Kidney glomerular epithelial cell (primary cell): ENCODE data around the gene NDUFB3.
A peak's percentile ranks its signal among the peaks of the same experiment; 100 is the strongest.
"Not testable (repeated sequence)": the region's sequence is repeated elsewhere in the genome, so short reads cannot be mapped to it uniquely, and the experiment has no call there.

ENCODE experiments used
- DNase-seq: peaks from one replicate; lab custom pipeline; 2025; lab: John Stamatoyannopoulos, UW

Gene NDUFB3

DNA sequence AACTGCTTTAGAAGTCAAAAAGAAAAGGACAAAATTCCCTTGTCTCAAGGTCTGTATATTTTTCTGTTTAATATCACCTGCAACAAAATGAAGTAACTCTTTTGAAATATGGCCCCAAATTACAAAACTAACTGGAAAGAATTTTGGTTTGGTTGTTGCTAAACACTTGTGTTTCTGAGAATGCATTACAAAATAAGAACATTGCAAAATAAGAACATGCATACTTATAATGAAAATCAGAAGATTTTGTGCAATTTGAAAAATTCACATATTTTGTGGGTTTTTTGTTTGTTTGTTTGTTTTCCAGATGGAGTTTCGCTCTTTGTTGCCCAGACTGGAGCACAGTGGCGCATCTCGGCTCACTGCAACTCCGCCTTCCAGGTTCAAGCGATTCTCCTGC is 21.8 kb downstream of the NDUFB3 start:
- DNase-seq: no peak

DNA sequence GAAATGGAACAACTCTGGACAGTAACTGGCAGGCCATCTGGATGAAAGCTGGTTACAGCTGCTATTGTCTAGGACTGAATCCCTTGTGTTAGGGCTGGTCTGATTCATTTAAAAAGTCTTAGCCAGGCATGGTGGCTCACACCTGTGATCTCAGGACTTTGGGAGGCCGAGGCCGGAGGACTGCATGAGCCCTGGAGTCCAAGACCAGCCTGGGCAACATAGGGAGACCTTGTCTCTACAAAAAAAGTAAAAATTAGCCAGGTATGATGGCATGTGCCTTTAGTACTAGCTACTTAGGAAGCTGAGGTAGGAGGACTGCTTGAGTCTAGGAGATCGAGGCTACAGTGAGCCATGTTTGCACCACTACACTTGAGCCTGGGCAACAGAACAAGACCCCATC is 28.7 kb downstream of the NDUFB3 start:
- no peak for DNase-seq

DNA sequence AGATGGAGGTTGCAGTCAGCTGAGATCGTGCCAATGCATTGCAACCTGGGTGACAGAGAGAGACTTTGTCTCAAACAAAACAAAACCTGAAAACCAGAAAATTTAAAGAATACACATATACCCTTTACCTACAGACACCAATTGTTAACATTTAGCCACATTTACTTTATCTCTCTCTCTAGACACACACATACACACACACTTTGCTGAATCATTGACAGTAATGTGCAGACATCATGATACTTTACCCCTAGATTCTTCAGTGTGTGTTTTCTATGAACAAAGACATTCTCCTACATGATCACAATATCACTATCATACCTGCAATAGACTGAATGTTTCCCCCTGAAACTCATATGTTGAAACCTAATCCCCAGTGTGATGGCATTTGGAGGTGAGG is 34.0 kb downstream of the NDUFB3 start:
- DNase-seq: no peak

DNA sequence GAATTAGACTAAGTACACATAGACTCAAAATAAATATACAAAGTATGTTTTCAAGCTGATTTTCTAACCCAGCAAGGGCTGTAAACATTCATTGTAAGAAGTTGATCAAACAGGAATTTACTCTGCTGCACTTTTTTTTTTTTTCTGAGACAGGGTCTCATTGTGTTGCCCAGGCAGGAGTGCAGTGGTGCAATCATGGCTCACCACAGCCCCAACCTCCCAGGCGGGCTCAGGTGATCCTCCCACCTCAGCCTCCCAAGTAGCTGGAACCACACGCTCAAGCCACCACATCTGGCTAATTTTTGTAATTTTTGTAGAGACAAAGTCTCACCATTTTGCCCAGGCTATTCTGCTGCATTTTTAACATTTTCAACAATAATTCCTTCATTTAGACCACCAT is 35.8 kb downstream of the NDUFB3 start:
- no peak for DNase-seq

DNA sequence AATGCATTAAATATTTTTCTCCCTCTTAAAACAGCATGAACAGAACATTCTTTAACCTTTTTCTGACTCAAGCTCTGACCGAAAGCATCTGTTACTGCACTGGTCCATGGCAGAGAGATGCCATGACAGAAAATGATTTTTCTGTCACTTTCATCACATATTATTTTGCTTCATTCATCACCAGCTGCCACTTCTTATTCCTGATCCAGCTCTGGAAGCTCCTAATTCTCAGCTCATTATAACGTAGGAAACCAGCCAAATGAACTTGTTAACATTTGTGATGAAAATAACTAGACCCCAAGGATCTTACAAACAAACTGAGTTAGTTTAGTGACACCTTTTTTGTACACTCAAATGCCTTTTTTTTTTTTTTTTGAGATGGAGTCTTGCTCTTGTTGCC is 36.5 kb downstream of the NDUFB3 start:
- DNase-seq: no peak

DNA sequence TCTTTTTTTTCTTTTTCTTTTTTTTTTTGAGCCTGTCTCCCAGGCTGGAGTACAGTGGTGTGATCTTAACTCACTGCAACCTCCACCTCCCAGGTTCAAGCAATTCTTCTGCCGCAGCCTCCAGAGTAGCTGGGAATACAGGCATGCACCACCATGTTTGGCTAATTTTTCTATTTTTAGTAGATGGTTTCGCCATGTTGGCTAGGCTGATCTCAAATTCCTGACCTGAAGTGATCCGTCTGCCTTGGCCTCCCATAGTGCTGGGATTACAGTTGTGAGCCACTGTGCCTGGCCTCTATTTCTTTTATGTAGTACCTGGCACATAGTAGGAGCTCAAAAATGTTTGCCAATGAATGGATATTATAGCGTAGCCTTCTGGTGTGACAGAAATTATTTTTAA is 37.4 kb downstream of the NDUFB3 start:
- no peak for DNase-seq

DNA sequence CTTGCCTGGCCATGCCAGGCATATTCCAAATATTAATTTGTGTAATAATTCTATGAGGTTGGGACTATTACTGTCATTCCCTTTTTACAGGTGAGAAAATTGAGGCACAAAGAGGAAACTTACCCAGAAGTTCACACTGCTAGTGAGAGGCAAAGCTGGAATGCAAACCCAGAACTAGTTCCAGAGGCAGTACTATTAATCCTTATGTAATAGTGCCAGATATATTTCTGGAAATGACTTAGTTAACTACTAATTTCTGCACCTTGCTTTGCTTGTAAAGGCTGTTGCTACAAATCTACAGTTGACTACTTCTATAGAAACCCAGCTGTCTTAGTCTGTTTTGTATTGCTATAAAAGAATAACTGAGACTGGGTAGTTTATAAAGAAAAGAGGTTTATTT is 38.8 kb downstream of the NDUFB3 start:
- DNase-seq: no peak

DNA sequence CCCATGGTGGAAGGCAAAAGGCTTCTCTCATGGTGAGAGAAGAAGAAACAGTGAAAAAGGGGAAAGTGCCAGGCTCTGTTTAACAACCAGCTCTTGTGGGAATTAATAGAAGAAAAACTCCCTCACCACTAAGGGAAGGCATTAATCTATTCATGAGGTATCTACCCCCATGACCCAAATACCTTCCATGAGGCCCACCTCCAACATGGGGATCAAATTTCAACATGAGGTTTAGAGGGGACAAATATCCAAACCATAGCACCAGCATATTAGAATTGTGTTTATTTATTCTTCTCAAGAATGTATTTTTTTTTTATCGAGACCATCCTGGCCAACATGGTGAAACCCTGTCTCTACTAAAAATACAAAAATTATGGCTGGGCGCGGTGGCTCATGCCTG is 39.3 kb downstream of the NDUFB3 start:
- no peak for DNase-seq

DNA sequence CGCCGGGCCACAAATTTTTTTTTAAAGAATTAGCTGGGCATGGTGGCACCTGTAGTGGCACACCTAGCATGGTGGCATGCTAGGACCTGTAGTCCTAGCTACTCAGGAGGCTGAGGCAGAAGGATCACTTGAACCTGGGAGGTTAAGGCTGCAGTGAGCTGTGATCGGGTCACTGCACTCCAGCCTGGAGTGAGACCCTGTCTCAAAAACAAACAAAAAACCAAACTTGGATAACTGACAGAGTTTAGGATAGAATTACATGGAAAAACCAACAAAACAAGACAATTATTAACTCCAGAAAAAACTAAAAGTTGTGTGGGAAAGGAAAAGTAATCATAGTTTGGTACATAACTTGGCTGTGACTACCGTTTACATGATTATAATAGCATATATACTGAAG is 42.5 kb downstream of the NDUFB3 start:
- DNase-seq: no peak

DNA sequence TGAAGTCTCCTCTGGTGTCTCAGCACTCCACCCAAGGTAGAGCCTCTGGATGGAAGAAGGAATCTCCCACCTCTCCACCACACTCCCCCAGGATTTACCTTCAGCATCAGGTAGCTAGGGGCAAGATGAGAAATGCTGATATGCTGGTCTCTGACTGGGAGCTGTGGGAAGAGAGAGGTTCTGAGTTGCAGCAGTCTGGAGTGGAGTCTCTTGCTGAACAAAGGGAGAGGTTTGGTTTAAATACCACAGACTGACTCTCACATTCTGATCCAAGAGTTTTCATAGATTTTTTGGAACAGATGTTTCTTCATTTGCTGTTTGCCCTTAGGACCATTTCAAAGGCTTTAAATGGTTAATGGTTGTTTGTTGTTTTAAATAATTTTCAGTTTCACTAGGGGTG is 43.0 kb downstream of the NDUFB3 start:
- DNase-seq: no peak

DNA sequence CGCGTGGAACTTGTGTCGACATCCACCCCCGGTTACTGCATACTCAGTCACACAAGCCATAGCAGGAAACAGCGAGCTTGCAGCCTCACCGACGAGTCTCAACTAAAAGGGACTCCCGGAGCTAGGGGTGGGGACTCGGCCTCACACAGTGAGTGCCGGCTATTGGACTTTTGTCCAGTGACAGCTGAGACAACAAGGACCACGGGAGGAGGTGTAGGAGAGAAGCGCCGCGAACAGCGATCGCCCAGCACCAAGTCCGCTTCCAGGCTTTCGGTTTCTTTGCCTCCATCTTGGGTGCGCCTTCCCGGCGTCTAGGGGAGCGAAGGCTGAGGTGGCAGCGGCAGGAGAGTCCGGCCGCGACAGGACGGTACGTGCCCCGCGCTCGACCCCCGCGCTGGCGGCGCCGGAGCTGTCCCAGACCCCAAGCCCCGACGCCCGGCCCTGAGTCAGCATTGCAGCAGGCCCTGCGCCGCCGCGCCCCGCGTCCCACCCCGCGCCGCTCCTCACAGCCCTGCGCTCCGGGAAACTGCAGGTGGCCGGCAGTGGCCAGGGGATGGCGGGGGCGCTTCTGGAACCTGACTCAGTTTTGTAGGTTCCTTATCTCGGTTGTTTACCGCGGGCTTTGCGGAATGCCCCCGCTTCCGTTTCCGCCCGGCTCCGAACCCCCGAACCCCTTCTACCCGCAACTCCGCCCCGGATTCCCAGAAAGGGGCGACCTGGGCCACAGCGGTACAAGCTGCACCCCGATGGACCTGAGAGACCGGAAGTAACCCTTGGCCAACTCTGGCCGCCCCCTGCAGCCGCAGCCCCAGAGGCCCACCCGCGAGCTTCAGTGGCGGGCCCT is 44.5 kb downstream of the NDUFB3 start, which contains the start of gene CFLAR:
TSS of gene CFLAR (plus strand) at position 50 of the 844 bp plus-strand sequence. CDS start 13,702 bp downstream, outside the sequence.
- DNase-seq: peak; percentile 78

DNA sequence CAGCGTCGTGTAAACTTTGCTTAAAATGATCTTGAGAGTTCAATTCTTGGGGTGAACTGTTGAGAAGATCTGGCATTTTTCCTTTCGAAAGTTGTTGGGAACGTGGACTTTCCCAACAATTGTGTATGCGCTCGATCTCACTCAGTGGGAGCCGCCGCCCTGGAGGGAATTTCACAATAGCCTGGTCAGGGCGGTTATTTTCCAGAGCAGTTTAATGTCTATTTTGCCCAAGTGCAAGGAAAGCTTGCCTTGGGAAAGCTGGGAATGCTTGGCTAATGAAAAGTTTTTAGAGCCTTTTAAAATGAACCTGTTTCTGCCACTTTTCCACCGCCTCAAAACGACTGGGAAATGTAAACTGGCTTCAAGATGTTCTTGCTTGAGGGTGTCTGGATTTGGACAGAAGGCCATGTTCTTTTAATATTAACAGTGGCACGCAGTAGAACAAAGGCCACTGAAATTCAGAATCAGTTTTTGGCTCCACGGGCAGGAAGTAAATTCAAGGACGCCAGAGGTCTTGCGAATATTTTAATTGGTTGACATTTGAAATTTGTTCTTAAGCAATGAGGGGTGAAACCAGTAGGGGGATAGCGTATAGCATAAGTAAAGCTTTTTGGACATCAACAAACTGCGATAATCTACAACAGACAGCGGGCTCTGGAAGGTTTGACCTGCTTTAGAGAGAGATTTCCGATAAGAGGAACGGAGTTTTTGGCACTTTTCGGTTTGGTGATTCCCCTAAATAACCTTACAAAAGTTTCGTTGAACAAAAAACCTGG is 45.3 kb downstream of the NDUFB3 start:
- DNase-seq: peak; percentile 81

DNA sequence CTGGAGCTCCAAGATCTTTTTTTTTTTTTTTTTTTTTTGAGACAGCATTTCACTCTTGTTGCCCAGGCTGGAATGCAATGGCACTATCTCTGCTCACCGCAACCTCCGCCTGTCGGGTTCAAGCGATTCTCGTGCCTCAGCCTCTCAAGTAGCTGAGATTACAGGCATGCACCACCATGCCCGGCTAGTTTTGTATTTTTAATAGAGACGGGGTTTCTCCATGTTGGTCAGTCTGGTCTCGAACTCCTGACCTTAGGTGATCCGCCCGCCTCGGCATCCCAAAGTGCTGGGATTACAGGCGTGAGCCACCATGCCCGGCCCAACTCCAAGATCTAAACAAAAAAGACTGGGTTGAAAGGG is 45.9 kb downstream of the NDUFB3 start:
- DNase-seq: not testable (repeated sequence)

DNA sequence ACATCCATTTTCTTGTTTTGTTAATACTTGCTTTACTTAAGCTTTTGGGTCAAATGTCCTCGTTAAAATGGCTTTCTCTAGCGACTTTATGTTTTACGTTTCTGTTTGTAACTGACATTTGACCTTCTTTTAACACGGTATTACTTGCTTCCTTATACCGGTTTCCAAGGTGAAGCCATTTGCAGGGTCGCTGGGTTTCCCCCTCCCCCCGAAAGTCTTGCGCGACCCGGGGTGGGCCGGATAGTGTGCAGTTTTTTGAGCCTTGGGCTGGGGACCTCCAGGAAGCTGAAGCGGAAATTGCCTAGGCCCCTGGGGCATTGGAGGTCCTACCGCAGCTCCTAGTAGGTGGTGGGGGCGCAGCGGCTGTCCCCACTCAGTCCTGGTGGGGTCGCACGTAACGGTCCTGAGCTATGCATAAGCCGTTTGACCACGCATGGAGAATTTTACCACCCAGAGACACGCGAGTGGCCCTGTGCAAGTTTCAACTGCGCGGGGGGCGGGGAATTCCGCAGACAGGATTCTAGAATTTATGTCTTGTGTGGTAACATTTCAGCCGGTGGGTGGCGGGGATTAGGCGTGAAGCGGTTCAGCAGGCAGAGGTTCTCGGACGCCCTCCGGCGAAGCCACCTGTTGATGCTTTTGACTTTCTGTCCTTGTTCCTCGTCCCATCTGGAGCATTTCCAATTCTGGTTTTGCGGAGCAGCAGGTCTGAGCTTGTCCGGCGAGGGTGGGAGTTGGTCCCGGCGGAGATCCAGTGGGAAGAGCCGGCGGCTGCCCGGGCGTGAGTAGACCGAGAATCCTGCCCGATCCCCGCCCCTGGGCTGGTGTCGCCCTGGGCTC is 46.5 kb downstream of the NDUFB3 start:
- DNase-seq: peak; percentile 84

DNA sequence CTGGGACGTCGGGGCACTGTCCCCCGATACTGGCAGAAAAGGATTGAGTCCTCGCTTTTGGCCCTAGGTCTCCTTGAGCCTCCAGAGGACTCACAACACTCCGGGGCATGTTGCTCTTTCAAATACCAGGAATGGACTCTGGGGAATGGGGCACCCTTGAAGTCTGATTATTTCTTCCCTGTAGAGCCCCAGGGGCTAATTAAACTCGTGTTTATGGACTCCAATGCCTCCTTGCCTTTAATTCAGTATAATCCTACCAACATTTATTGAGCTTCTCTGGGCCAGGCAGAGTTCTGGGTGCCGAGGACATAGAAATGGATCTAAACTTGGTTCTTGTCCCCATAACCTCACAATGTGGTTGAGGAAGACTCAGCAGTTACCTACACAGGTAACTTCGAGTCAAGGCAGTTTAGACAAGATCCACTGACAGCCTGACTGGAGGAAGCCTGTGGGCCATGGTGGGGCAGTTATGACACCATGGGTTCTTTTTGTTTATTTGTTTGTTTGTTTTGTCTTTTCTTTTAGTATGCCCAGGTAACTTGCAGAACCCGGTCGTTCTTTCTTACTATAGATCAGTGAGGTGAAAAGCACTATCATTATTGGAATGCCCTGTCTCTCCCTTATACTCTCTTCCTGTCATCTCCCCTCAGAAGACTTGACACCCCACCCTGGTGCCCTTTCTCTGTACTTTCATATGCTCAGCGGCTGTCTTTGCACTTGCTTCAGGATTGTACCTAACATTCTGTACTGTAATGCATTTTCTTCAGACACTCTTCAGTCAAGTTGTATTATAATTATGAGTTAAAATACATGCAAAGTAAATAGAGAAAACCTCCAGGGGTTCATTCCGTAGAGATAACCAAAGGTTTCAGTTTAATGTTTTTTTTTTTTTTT is 47.4 kb downstream of the NDUFB3 start:
- peak; percentile 62 for DNase-seq

DNA sequence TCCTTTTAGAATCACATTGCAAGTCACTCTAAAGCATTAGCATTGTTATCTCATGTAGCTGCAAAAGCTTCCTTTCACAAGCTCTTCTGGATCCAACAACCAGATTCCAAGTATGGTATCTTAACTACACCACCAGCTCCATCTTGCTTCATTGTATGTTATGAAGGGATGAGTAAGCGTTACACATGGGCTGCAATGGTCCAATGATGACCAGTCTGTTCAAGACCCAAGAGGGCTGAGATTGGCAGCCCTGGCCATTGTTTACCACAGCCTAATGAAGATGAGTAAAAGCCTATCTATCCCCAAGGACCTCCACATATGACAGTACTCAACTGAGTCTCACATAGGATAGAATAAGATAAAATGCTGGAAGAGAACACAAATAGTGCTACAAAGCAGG is 50.5 kb downstream of the NDUFB3 start:
- no peak for DNase-seq

DNA sequence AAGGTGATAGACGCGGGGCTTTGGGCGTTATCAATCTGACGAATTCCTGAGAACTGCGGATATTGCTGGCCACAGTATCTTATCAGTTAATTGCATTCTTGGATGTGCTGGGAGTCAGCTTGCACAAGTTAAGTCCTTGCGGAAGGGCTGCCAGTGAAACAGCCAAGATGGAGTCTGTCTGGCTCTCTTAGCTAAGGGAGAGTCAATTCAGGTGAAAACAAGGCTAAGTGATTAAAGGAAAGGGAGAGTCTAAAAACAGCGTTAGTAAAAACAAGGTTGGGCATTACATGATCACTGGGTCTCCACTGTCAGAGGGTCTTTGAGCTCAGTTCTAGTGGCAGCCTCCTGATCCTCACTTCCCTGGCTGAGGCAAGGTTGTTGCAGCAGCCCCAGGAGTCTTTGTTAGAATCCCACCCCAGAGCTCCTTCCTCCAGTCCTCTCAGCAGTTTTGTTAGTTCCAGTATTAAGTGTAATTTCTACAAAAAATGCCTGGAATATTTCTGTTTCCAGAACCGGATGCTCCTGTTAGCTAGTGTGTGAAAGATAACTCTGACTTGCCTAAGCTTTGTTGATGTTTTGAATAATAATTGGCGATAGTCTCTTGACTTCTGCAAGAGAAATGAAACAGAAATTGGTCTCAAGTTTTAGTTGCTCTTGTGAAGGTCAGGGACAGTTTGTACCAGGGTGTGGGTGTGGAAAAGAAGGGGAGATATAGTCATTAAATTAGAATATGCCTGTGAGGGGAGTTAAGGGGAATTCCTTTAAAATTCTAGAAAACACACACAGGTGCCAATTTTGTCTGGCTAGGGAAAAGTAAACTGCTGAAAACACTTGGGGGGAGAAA is 54.7 kb downstream of the NDUFB3 start:
- DNase-seq: no peak

DNA sequence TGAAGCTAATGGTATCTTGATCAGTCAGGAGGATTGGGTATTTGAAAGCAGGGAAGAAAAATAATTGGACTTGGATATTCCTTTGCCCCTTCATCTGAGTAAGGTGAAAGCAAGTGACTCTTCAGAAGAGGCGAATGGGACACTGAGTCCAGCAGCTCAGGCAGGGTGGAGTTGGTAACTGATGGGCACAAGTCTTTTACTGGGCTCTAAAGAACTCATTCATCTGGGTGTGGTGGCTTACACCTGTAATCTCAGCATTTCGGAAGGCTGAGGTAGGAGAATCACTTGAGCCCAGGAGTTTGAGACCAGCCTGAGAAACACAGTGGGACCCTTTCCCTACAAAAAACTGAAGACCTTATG is 55.3 kb downstream of the NDUFB3 start:
- DNase-seq: no peak

DNA sequence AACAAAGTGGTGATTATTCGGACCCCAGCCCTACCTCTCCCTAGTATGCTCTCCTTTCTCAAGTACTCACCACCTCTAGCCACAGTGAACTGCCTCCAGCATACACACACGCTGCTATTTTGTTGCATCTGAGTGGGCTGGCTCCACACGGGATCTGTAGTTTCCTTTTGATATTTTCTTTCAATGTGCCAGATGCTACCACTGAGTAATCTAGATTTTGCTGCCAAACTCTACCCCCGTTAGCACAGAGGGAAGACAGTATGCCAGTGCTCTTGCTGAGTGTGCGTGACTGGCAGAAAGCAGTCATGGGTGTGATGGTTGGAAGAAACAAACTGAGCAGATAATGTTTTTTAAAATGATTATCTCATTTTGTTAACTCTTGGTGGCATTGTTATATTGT is 55.8 kb downstream of the NDUFB3 start:
- DNase-seq: peak; percentile 63

DNA sequence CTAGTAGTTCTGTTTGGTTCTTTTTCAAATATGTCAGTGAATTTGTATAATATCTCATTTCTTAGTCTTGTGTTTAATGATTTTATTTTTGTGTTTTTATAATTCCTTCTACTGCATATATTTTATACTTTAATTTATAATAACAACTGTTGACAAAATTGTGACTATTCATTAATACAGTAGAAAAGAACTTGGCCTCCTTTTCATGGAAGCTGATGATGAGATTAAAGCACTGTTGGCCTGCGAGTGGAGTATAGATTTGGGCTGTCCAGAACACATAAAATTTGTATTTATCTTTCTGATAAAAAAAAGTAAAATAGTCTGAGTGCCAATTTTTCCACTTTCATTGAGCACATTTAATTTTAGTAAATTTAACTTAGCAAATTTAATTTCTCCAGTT is 56.2 kb downstream of the NDUFB3 start:
- no peak for DNase-seq
